HCT116 (cell line): ENCODE measurements around the gene PRCC. TPM values are rescaled to one million over a fixed set of nuclear protein-coding genes. Genes with fewer than 3 reads are reported as not detected.

Experiments used
- ATAC-seq: fragments of 200-7000 bp; cut with Tn5 transposase; 2 replicates; pipeline ENCODE4 v1.9.1; 2020; ENCODE audit warnings: mild to moderate bottlenecking, moderate library complexity
- BruUV-seq: library from RNA; stranded (reverse); fragments of 400-500 nt; replicated peaks from 2 replicates; lab custom pipeline; 2021; lab: Mats Ljungman, UMichigan
- CTCF ChIA-PET: fragments of 300-600 bp; sonication (Branson Sonifier 250); formaldehyde crosslinking; loops from one replicate; lab custom pipeline; 2021; ENCODE audit warnings: antibody characterized with exemption; lab: Charles Lee
- POLR2A ChIA-PET: fragments of 300-600, 350-600 bp; sonication (Branson Sonifier 250); formaldehyde crosslinking; loops from one replicate; lab custom pipeline; 2021; ENCODE audit warnings: antibody characterized with exemption; lab: Charles Lee
- RAD21 ChIA-PET, 2 experiments: fragments of 300-600 bp; sonication (Branson Sonifier 250); formaldehyde crosslinking; loops; one replicate each; lab custom pipeline; 2023; ENCODE audit warnings: low total read pairs in 2 of 2; ENCODE audit not compliant: uncharacterized antibody in 2 of 2, unreplicated experiment in 2 of 2, low non-redundant PET in 1 of 2; lab: Charles Lee
- DNase-seq: peaks from one replicate; pipeline ENCODE4 v3.0.0-alpha.2; 2010; ENCODE audit warnings: low read depth, low spot score
- H2AFZ ChIP-seq: fragments of 200-600 bp; shearing (Covaris generic), sonication (generic); 2 replicates; pipeline ENCODE4 v1.6.1; 2017; ENCODE audit warnings: low read depth, mixed run types, mixed read lengths, antibody characterized with exemption, low read length; ENCODE audit not compliant: poor library complexity, severe bottlenecking
- H3K27ac ChIP-seq: 2 replicates; pipeline ENCODE4 v1.5.1; 2012; ENCODE audit warnings: low read depth, low read length
- H3K27me3 ChIP-seq: fragments of 200-600 bp; sonication (generic); 2 replicates; pipeline ENCODE4 v1.6.1; 2016; ENCODE audit warnings: mixed run types, low read length, mixed read lengths; ENCODE audit not compliant: insufficient read depth
- H3K36me3 ChIP-seq, 2 experiments: fragments of 200-500 bp in 1 of 2; fragments of 200-600 bp in 1 of 2; sonication (Bioruptor generic) in 1 of 2; sonication (generic) in 1 of 2; 2 replicates each; pipeline versions ENCODE4 v1.5.1 to v1.6.1; 2014 to 2016; ENCODE audit warnings: low read length in 2 of 2, inconsistent platforms in 1 of 2, mixed read lengths in 1 of 2, mixed run types in 1 of 2; ENCODE audit not compliant: insufficient read depth in 2 of 2, control insufficient read depth in 1 of 2
- H3K4me1 ChIP-seq, 2 experiments: fragments of 200-600 bp in 1 of 2; sonication (generic) in 1 of 2; 2 replicates each; pipeline versions ENCODE4 v1.5.1 to v1.6.1; 2012 to 2017; ENCODE audit warnings: low read length in 2 of 2, inconsistent platforms in 1 of 2, mild to moderate bottlenecking in 1 of 2, mixed read lengths in 1 of 2, mixed run types in 1 of 2, moderate library complexity in 1 of 2; ENCODE audit not compliant: insufficient read depth in 2 of 2, control insufficient read depth in 1 of 2
- H3K4me2 ChIP-seq: fragments of 200-600 bp; sonication (generic); 2 replicates; pipeline ENCODE4 v1.6.1; 2017; ENCODE audit warnings: mixed run types, low read length, mixed read lengths
- H3K4me3 ChIP-seq, 2 experiments: fragments of 200-600 bp in 1 of 2; sonication (generic) in 1 of 2; replicated peaks in 1 of 2; 2 replicates each; pipeline ENCODE4 v1.5.1; 2011 to 2016; ENCODE audit warnings: low read length in 2 of 2, control low read depth in 1 of 2, low read depth in 1 of 2, mild to moderate bottlenecking in 1 of 2, mixed read lengths in 1 of 2, mixed run types in 1 of 2
- H3K79me2 ChIP-seq: fragments of 200-600 bp; sonication (generic); 2 replicates; pipeline ENCODE4 v1.6.1; 2017; ENCODE audit warnings: mild to moderate bottlenecking, mixed run types, low read length, moderate library complexity, mixed read lengths; ENCODE audit not compliant: insufficient read depth
- H3K9ac ChIP-seq: fragments of 200-600 bp; sonication (generic); 2 replicates; pipeline ENCODE4 v1.6.1; 2016; ENCODE audit warnings: low read length, mixed read lengths
- H3K9me2 ChIP-seq: fragments of 200-600 bp; sonication (generic), shearing (Covaris generic); 2 replicates; pipeline ENCODE4 v1.6.1; 2017; ENCODE audit warnings: mixed run types, mild to moderate bottlenecking, moderate library complexity; ENCODE audit not compliant: insufficient read depth
- H3K9me3 ChIP-seq, 2 experiments: fragments of 200-500 bp in 1 of 2; fragments of 200-600 bp in 1 of 2; sonication (Bioruptor generic) in 1 of 2; sonication (generic) in 1 of 2; 2 replicates each; pipeline ENCODE4 v1.6.1; 2014 to 2017; ENCODE audit warnings: low read length in 2 of 2, mixed read lengths in 2 of 2, inconsistent platforms in 1 of 2, low read depth in 1 of 2, mild to moderate bottlenecking in 1 of 2, mixed run types in 1 of 2, moderate library complexity in 1 of 2; ENCODE audit not compliant: control insufficient read depth in 1 of 2, insufficient read depth in 1 of 2
- H4K20me1 ChIP-seq: fragments of 200-600 bp; sonication (generic), shearing (Covaris generic); 2 replicates; pipeline ENCODE4 v1.6.1; 2017; ENCODE audit warnings: mixed run types, mild to moderate bottlenecking, moderate library complexity; ENCODE audit not compliant: insufficient read depth
- ATF3 ChIP-seq: IDR thresholded peaks from 2 replicates; pipeline ENCODE4 v1.6.1; 2012
- CBX3 ChIP-seq: IDR thresholded peaks from 2 replicates; pipeline ENCODE4 v1.6.1; 2012; ENCODE audit warnings: low read depth
- FOSL1 ChIP-seq: IDR thresholded peaks from 2 replicates; pipeline ENCODE4 v1.6.1; 2012; ENCODE audit warnings: low read depth
- MAX ChIP-seq: IDR thresholded peaks from 2 replicates; pipeline ENCODE4 v1.6.1; 2012
- ZFX ChIP-seq: fragments of 450-650 bp; IDR thresholded peaks from 2 replicates; pipeline ENCODE4 v1.6.1; 2017
- intact Hi-C: fragments of 100-400 bp; cut with micrococcal nuclease; formaldehyde crosslinking; loops from 2 replicates; pipeline ENCODE4 v1.10.0; 2022
- total RNA-seq: library from RNA; stranded (reverse); gene quantifications from one replicate; pipeline ENCODE4 v1.2.1, GENCODE V29; 2021; ENCODE audit not compliant: unreplicated experiment
- TF ChIP-seq, protein P1 (sequence below): IDR thresholded peaks from 2 replicates; pipeline ENCODE4 v1.6.1; 2011; ENCODE audit warnings: mild to moderate bottlenecking, low read length, moderate library complexity; ENCODE audit not compliant: insufficient replicate concordance; ENCODE audit errors: extremely low read depth

The PRCC gene
- total RNA-seq, 1 experiment from 2014 or later: 78.1 TPM

DNA sequence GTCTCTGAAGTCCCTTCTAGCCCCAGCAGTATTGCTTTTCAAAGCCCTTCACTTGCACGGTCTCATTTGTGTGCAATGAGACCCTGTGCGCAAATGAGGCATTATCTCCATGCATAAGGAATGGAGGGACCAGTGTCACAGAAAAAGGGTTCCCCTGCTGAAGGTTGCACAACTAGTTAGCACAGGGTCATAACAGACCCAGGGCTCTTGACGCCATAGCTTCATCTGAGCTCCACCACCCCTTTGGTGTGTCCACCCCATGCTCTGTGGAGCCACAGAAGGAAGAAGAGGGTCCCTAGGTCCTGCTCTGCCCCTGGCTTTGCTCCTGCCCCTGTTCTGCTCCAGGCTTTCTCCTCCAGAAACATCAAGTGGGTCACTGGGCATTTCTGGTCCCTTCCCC is 36.7 kb downstream of the PRCC start:
- POLR2A ChIA-PET: no interaction called here
- intact Hi-C loops: no loop called here
- no peaks in the 10 kb centered on the region for H3K9me2 ChIP-seq
- no peak for ATAC-seq
- no peak for DNase-seq
- no peak overlapping the region for H3K4me3 ChIP-seq
- TF ChIP-seq CBX3: no peak
- no peak for TF ChIP-seq FOSL1
- TF ChIP-seq, protein P1, sequence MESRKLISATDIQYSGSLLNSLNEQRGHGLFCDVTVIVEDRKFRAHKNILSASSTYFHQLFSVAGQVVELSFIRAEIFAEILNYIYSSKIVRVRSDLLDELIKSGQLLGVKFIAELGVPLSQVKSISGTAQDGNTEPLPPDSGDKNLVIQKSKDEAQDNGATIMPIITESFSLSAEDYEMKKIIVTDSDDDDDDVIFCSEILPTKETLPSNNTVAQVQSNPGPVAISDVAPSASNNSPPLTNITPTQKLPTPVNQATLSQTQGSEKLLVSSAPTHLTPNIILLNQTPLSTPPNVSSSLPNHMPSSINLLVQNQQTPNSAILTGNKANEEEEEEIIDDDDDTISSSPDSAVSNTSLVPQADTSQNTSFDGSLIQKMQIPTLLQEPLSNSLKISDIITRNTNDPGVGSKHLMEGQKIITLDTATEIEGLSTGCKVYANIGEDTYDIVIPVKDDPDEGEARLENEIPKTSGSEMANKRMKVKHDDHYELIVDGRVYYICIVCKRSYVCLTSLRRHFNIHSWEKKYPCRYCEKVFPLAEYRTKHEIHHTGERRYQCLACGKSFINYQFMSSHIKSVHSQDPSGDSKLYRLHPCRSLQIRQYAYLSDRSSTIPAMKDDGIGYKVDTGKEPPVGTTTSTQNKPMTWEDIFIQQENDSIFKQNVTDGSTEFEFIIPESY: no peak
- TF ChIP-seq ATF3: no peak
- TF ChIP-seq ZFX: no peak
- TF ChIP-seq MAX: no peak
- CTCF ChIA-PET: no interaction called here
- no peaks in the 10 kb centered on the region for H4K20me1 ChIP-seq
- H3K79me2 ChIP-seq: no peaks in the 10 kb centered on the region
- no peak overlapping the region for H3K4me2 ChIP-seq
- no TSS peak for BruUV-seq
- H3K4me1 ChIP-seq: no peaks in the 10 kb centered on the region
- no peaks in the 10 kb centered on the region for H3K27me3 ChIP-seq
- H3K27ac ChIP-seq: no peak overlapping the region
- H3K9ac ChIP-seq: no peak overlapping the region
- RAD21 ChIA-PET: no interaction called here
- no peaks in the 10 kb centered on the region for H3K9me3 ChIP-seq
- no peak overlapping the region for H2AFZ ChIP-seq
- peaks cover 14 to 16% of the 10 kb centered on the region in 2 experiments; a peak in 3 of 4 replicates for H3K36me3 ChIP-seq
